Measurements from ENCODE around the gene RBKS. TPM values are rescaled to one million over a fixed set of nuclear protein-coding genes. Genes with fewer than 3 reads are reported as not detected.

Gene RBKS
- total RNA-seq, 3 donors from 2014 or later, result 5.9 to 10.6 (median 10.3) TPM

GRCh38 chr2:27903649-27904404, 13.6 kb upstream of the RBKS start:
- intact Hi-C loops (cut with DNase I, micrococcal nuclease), result no loop called here
- DNase-seq (no peak), ATAC-seq (peak; percentile 88)
- H3K4me3 ChIP-seq, result no peak overlapping the region
- H3K4me1 ChIP-seq (ENCODE audit: low read depth), result no peaks in the 10 kb centered on the region
- no peak for TF ChIP-seq CTCF (IDR thresholded peaks at IDR 0.05)
- no peaks in the 10 kb centered on the region for H3K36me3 ChIP-seq (ENCODE audit: low read depth)
- H3K9me3 ChIP-seq, result no peaks in the 10 kb centered on the region

GRCh38 chr2:27903018-27903417, 12.8 kb upstream of the RBKS start:
- Histone ChIP-seq H3K4me1 (ENCODE audit: low read depth) (no peaks in the 10 kb centered on the region), H3K36me3 (ENCODE audit: low read depth) (no peaks in the 10 kb centered on the region), H3K4me3 (no peak overlapping the region), H3K9me3 (no peaks in the 10 kb centered on the region)
- TF ChIP-seq CTCF (IDR thresholded peaks at IDR 0.05), result no peak
- no peak for ATAC-seq
- DNase-seq, result no peak
- intact Hi-C loops (cut with DNase I, micrococcal nuclease), result no loop called here

GRCh38 chr2:27902098-27902497, 11.9 kb upstream of the RBKS start:
- Histone ChIP-seq H3K4me3 (no peak overlapping the region), H3K4me1 (ENCODE audit: low read depth) (no peaks in the 10 kb centered on the region), H3K36me3 (ENCODE audit: low read depth) (no peaks in the 10 kb centered on the region), H3K9me3 (no peaks in the 10 kb centered on the region)
- ATAC-seq (no peak), DNase-seq (no peak)
- TF ChIP-seq CTCF (IDR thresholded peaks at IDR 0.05), result no peak
- intact Hi-C loops (cut with DNase I, micrococcal nuclease), result no loop called here

- H3K9me3 ChIP-seq, result no peaks in the 10 kb centered on the region
- no peak overlapping the region for H3K4me3 ChIP-seq
- H3K4me1 ChIP-seq (ENCODE audit: low read depth), result no peaks in the 10 kb centered on the region
- DNase-seq, result no peak
- no peak for TF ChIP-seq CTCF (IDR thresholded peaks at IDR 0.05)
- intact Hi-C loops (cut with DNase I, micrococcal nuclease), result no loop called here
- H3K36me3 ChIP-seq (ENCODE audit: low read depth), result no peaks in the 10 kb centered on the region
- no peak for ATAC-seq
Measured at GRCh38 chr2:27901234-27901633, 11.0 kb upstream of the RBKS start.

GRCh38 chr2:27897717-27898116, 7.5 kb upstream of the RBKS start:
- intact Hi-C loops (cut with DNase I, micrococcal nuclease), result no loop called here
- no peak for DNase-seq
- TF ChIP-seq CTCF (IDR thresholded peaks at IDR 0.05), result no peak
- H3K4me1 ChIP-seq (ENCODE audit: low read depth), result no peaks in the 10 kb centered on the region
- no peaks in the 10 kb centered on the region for H3K36me3 ChIP-seq (ENCODE audit: low read depth)
- ATAC-seq, result no peak
- no peaks in the 10 kb centered on the region for H3K9me3 ChIP-seq
- H3K4me3 ChIP-seq, result no peak overlapping the region
